K562 (cell line): ENCODE data around the gene HOXB4. TPM values are rescaled to one million over a fixed set of nuclear protein-coding genes. Genes with fewer than 3 reads are reported as not detected.

Source experiments
- AFF1 ChIP-seq, 2 experiments: fragments of 450-650 bp; IDR thresholded peaks; 2 replicates each; pipeline ENCODE4 v1.6.1; 2018; ENCODE audit warnings: mild to moderate bottlenecking in 2 of 2, low read depth in 1 of 2; ENCODE audit not compliant: partially characterized antibody in 2 of 2
- CHD1 ChIP-seq: fragments of 200-600 bp; sonication (generic); IDR thresholded peaks from one replicate; pipeline ENCODE4 v1.6.1; 2012; ENCODE audit warnings: mild to moderate bottlenecking, moderate library complexity, low read length, inconsistent platforms
- CHD4 ChIP-seq: fragments of 200-600 bp; sonication (generic); IDR thresholded peaks from 3 replicates; pipeline ENCODE4 v1.6.1; 2012; ENCODE audit warnings: low read depth, mild to moderate bottlenecking, mixed read lengths, low read length, inconsistent platforms; ENCODE audit not compliant: insufficient read depth, insufficient replicate concordance, poor library complexity, severe bottlenecking
- EP400 ChIP-seq: fragments of 450-650 bp; IDR thresholded peaks from 2 replicates; pipeline ENCODE4 v1.6.1; 2017; ENCODE audit warnings: antibody characterized with exemption, mild to moderate bottlenecking, moderate library complexity
- FOXK2 ChIP-seq, 2 experiments: fragments of 450-650 bp; IDR thresholded peaks in 1 of 2; conservative IDR thresholded peaks in 1 of 2; 2 replicates each; pipeline ENCODE4 v1.6.1; 2016; ENCODE audit warnings: low read depth in 2 of 2, mild to moderate bottlenecking in 1 of 2
- MEIS2 ChIP-seq: fragments of 450-650 bp; IDR thresholded peaks from 2 replicates; pipeline ENCODE4 v1.6.1; 2014; ENCODE audit warnings: mild to moderate bottlenecking; ENCODE audit not compliant: partially characterized antibody
- MTA2 ChIP-seq: fragments of 450-650 bp; IDR thresholded peaks from 2 replicates; pipeline ENCODE4 v1.6.1; 2016; ENCODE audit warnings: low read depth
- NR2C1 ChIP-seq, 2 experiments: fragments of 450-650 bp; IDR thresholded peaks; 2 replicates each; pipeline ENCODE4 v1.6.1; 2017; ENCODE audit warnings: mild to moderate bottlenecking in 2 of 2, antibody characterized with exemption in 1 of 2, inconsistent platforms in 1 of 2, missing compliant biosample characterization in 1 of 2, missing genetic modification characterization in 1 of 2
- RREB1 ChIP-seq: fragments of 250-450 bp; sonication (Bioruptor Pico); IDR thresholded peaks from 2 replicates; pipeline ENCODE4 v1.4.0; 2020
- ZNF212 ChIP-seq: fragments of 450-650 bp; formaldehyde crosslinking; IDR thresholded peaks from 2 replicates; pipeline ENCODE4 v1.4.0; 2020; ENCODE audit warnings: mild to moderate bottlenecking
- ZNF699 ChIP-seq: fragments of 250-450 bp; sonication (Bioruptor Pico); IDR thresholded peaks from 2 replicates; pipeline ENCODE4 v1.8.0; 2021; ENCODE audit warnings: mild to moderate bottlenecking, moderate library complexity; ENCODE audit not compliant: insufficient replicate concordance
- ZNF830 ChIP-seq: fragments of 250-450 bp; sonication (Bioruptor Pico); IDR thresholded peaks from 2 replicates; pipeline ENCODE4 v1.5.0; 2021; ENCODE audit warnings: mild to moderate bottlenecking
- polyA plus RNA-seq, 8 experiments: library from polyadenylated mRNA; depleted of rRNA in 4 of 8; stranded (reverse) in 5 of 8; unstranded in 3 of 8; fragments of >200 nt; fragmentation: Nextera tagmentation in 2 of 8; fragmentation: Illumina TruSeq in 1 of 8; extraction: Ambion mirVana in 2 of 8; extraction: Trizol in 1 of 8; gene quantifications; 2 replicates each; pipeline versions ENCODE4 v1.2.1 to v1.2.3, GENCODE V29; 2011 to 2014; ENCODE audit warnings: inconsistent platforms in 1 of 8, missing spikeins in 1 of 8
- total RNA-seq, 7 experiments: library from RNA; depleted of rRNA in 6 of 7; stranded (reverse); fragments of >200 nt in 6 of 7; fragmentation: Illumina TruSeq in 2 of 7; extraction: Trizol in 2 of 7; gene quantifications; 2 replicates each; pipeline versions ENCODE4 v1.2.1 to v1.2.3, GENCODE V29; 2011 to 2021; ENCODE audit warnings: low replicate concordance in 1 of 7

The HOXB4 gene
- total and polyA plus RNA-seq, 9 of the 15 experiments (the other 6 are each of a cell fraction or from before 2014, with no cell fraction given) = 1.6 to 34.9 (median 14.9) TPM

GRCh38 chr17:48547808-48548522 is 30.2 kb downstream of the HOXB4 start (continued):
- TF ChIP-seq RREB1 (CRISPR knock-in tag) (0 out of 2 replicates have a peak, but pooled peaks have one; percentile 10), CHD1 (peak; percentile 57), AFF1 (IDR thresholded peaks at IDR 0.05; ENCODE audit: low read depth in 1 of 2, partially characterized antibody in 2 of 2) (peak; percentile 64 to 91), MTA2 (no peak; the same call in 1 of the 2 replicates), CHD4 (no peak), EP400 (peak; percentile 33), ZNF212 (0 out of 2 replicates have a peak, but pooled peaks have one; percentile 19), NR2C1 (IDR thresholded peaks at IDR 0.05) (peak; percentile 69), NR2C1 (tag; IDR thresholded peaks at IDR 0.05) (no peak), FOXK2 (conservative IDR thresholded peaks at IDR 0.05 in 1 of 2, IDR thresholded peaks at IDR 0.05 in 1 of 2; ENCODE audit: low read depth in 2 of 2) (peak; percentile 93 to 96), ZNF830 (CRISPR knock-in tag) (no peak), ZNF699 (CRISPR knock-in tag) (no peak), MEIS2 (peak; percentile 94)
